BLaER1 treated with 17β-estradiol and CSF1 and Interleukin-3, amounts not matched to agents 10 nM and 100 nM (cell line): ENCODE data around the gene ASS1.
A peak's percentile ranks its signal among the peaks of the same experiment; 100 is the strongest.

Experiments
- H3K27ac ChIP-seq, 11 experiments: shearing (Covaris generic); formaldehyde crosslinking; 2 replicates each; pipeline ENCODE4 v1.8.1; 2022
- H3K27me3 ChIP-seq, 11 experiments: shearing (Covaris generic); formaldehyde crosslinking; 2 replicates each; pipeline ENCODE4 v1.8.1; 2022
- H3K36me3 ChIP-seq, 11 experiments: shearing (Covaris generic); formaldehyde crosslinking; 2 replicates each; pipeline ENCODE4 v1.8.1; 2022
- H3K4me1 ChIP-seq, 10 experiments: shearing (Covaris generic); formaldehyde crosslinking; 2 replicates each; pipeline ENCODE4 v1.8.1; 2022
- H3K4me2 ChIP-seq, 11 experiments: shearing (Covaris generic); formaldehyde crosslinking; 2 replicates each; pipeline ENCODE4 v1.8.1; 2022
- H3K4me3 ChIP-seq, 10 experiments: shearing (Covaris generic); formaldehyde crosslinking; 2 replicates each; pipeline ENCODE4 v1.8.1; 2022
- H3K9ac ChIP-seq, 11 experiments: shearing (Covaris generic); formaldehyde crosslinking; 2 replicates each; pipeline ENCODE4 v1.8.1; 2022
- H3K9me3 ChIP-seq, 11 experiments: shearing (Covaris generic); formaldehyde crosslinking; replicated peaks in 1 of 11; 2 replicates each; pipeline ENCODE4 v1.8.1; 2022
- H4K20me1 ChIP-seq, 11 experiments: shearing (Covaris generic); formaldehyde crosslinking; 2 replicates each; pipeline ENCODE4 v1.8.1; 2022
- Cebpa-rat ChIP-seq, 11 experiments: shearing (Covaris generic); IDR thresholded peaks; 2 replicates each; pipeline ENCODE4 v1.8.1; 2022

ASS1 gene

DNA sequence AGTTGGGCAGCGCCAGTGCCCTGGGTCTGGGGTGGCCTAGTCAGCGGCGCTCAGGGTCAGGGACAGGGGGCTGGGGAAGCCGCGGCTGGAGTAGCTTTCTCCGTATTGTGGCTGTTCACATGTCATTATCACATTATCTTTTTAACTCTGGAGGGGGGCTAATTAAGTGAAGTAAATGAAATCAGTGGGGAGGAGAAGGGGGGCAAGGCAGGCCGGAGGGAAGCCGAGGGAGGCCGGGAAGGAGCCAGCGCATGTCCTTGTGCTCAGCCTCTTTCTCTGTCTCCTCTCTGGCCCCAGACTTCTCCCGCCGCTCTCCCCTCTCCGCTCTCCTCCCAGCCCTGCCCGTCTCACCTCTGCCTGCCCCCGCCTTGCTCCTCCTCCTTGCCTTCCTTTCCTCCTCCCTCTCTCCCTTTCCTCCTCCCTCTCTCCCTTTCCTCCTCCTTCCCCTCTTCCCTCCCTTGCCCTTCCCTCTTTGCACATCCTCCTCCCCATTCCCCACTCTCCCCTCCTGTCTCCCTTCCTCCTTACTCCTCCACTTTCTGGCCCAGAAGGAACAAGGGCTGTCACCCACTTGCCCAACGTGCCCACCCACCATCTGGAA is 38.7 kb downstream of the ASS1 start:
- peaks cover 0 to 38% (median 32%) of the 10 kb centered on the region in 11 experiments; a peak in 21 of 22 replicates for H3K27me3 ChIP-seq
- no peak for TF ChIP-seq Cebpa-rat (IDR thresholded peaks at IDR 0.05)
- H3K27ac ChIP-seq, result no peak overlapping the region
- H3K4me3 ChIP-seq, result no peak overlapping the region
- no peak overlapping the region for H3K9ac ChIP-seq
- H3K4me2 ChIP-seq, result no peak overlapping the region
- peaks cover 12 to 65% (median 38%) of the 10 kb centered on the region in 11 experiments; a peak in 18 of 22 replicates for H3K36me3 ChIP-seq
- peaks cover 0 to 54% (median 0%) of the 10 kb centered on the region in 11 experiments; a peak in 11 of 22 replicates for H4K20me1 ChIP-seq
- no peaks in the 10 kb centered on the region for H3K9me3 ChIP-seq
- peaks cover 10 to 27% (median 18%) of the 10 kb centered on the region in 10 experiments for H3K4me1 ChIP-seq

DNA sequence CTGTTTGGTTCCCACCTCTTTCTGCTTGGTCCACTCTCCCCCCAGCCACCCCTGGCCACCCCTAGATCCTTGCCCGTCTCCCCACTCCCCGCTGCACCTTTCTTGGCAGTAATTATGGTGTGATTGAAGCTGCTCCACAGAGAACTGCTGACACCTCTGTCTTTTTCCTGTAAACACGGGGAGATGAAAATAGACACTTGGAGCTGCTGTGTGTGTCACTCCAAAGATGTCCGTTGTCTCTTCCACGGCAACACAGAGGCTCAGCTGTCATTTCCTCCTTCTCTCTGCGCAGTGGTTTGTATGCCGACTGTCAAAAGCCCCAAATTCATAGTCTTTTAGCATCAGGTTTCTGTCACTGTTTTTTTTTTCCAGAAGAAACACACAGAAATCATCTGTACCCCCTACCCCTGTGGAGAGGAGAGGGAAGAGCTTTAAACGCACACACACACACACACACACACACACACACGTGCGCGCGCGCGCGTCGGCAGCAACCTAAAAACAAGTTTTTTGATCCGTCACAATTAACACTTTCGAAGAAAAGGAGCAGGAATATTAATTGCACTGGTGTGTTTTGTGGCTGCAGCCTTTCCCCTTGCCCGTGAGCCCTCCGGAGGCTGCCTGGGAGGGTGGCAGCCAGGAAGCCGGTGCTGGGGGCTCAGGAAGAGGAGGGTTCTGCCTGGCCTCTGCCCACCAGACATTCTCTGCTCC is 39.8 kb downstream of the ASS1 start:
- no peak for TF ChIP-seq Cebpa-rat (IDR thresholded peaks at IDR 0.05)
- Histone ChIP-seq H3K27me3 (peaks cover 0 to 38% (median 32%) of the 10 kb centered on the region in 11 experiments; a peak in 21 of 22 replicates), H4K20me1 (peaks cover 0 to 54% (median 0%) of the 10 kb centered on the region in 11 experiments; a peak in 11 of 22 replicates), H3K27ac (no peak overlapping the region), H3K4me1 (peaks cover 10 to 27% (median 18%) of the 10 kb centered on the region in 10 experiments), H3K9me3 (no peaks in the 10 kb centered on the region), H3K4me2 (no peak overlapping the region), H3K36me3 (peaks cover 14 to 67% (median 40%) of the 10 kb centered on the region in 11 experiments), H3K9ac (no peak overlapping the region), H3K4me3 (no peak overlapping the region)

DNA sequence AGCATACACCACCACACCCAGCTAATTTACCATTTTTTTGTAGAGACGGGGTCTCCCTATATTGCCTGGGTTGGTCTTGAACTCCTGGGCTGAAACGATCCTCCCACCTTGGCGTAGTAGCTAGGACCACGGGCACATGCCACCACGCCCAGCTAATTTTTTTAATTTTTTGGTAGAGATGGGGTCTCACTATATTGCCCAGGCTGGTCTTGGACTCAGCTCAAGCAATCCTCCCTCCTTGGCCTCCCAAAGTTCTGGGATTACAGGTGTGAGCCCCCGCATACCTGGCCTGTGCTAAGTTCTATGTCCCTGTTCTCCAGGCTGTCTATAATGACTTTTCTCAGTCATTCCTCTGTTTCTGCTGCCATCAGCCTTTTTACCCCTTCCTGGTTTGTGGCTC is 41.3 kb downstream of the ASS1 start:
- Histone ChIP-seq H3K9me3 (no peaks in the 10 kb centered on the region), H3K27ac (no peak overlapping the region), H3K4me2 (peak overlapping the region in 3 of 11 experiments; percentile 37 to 59 (median 51); a peak in 5 of 22 replicates), H4K20me1 (peaks cover 0 to 43% (median 0%) of the 10 kb centered on the region in 11 experiments; a peak in 8 of 22 replicates), H3K27me3 (peaks cover 0 to 33% (median 30%) of the 10 kb centered on the region in 11 experiments; a peak in 21 of 22 replicates), H3K9ac (no peak overlapping the region; a peak in 1 of 22 replicates), H3K36me3 (peaks cover 13 to 67% (median 38%) of the 10 kb centered on the region in 11 experiments), H3K4me1 (peaks cover 10 to 27% (median 18%) of the 10 kb centered on the region in 10 experiments), H3K4me3 (no peak overlapping the region)
- no peak for TF ChIP-seq Cebpa-rat (IDR thresholded peaks at IDR 0.05)

DNA sequence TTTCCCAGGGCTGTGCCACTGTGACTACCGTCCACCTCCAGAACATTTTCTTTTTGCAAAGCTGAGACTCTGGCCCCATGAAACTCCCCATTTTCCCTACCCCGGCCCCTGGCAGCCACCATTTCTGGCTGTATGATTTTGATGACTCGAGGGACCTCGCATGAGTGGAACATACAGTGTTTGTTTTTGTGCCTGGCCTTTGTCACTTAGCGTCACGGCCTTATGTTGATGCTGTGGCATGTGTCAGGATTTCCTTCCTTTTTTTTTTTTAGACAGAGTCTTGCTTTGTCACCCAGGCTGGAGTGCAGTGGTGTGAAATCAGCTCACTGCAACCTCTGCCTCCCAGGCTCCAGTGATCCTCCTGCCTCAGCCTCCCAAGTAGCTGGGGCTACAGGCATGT is 42.7 kb downstream of the ASS1 start:
- Histone ChIP-seq H3K4me2 (peak overlapping the region; percentile 22 to 59 (median 37); a peak in 18 of 22 replicates), H3K27ac (peak overlapping the region in 3 of 11 experiments; percentile 39 to 45 (median 41); a peak in 4 of 22 replicates), H3K36me3 (peaks cover 27 to 68% (median 46%) of the 10 kb centered on the region in 11 experiments), H3K4me1 (peaks cover 10 to 27% (median 18%) of the 10 kb centered on the region in 10 experiments), H3K9me3 (no peaks in the 10 kb centered on the region), H4K20me1 (peaks cover 0 to 29% (median 0%) of the 10 kb centered on the region in 11 experiments; a peak in 5 of 22 replicates), H3K4me3 (no peak overlapping the region), H3K27me3 (peaks cover 0 to 19% (median 17%) of the 10 kb centered on the region in 11 experiments; a peak in 20 of 22 replicates), H3K9ac (no peak overlapping the region)
- no peak for TF ChIP-seq Cebpa-rat (IDR thresholded peaks at IDR 0.05)

DNA sequence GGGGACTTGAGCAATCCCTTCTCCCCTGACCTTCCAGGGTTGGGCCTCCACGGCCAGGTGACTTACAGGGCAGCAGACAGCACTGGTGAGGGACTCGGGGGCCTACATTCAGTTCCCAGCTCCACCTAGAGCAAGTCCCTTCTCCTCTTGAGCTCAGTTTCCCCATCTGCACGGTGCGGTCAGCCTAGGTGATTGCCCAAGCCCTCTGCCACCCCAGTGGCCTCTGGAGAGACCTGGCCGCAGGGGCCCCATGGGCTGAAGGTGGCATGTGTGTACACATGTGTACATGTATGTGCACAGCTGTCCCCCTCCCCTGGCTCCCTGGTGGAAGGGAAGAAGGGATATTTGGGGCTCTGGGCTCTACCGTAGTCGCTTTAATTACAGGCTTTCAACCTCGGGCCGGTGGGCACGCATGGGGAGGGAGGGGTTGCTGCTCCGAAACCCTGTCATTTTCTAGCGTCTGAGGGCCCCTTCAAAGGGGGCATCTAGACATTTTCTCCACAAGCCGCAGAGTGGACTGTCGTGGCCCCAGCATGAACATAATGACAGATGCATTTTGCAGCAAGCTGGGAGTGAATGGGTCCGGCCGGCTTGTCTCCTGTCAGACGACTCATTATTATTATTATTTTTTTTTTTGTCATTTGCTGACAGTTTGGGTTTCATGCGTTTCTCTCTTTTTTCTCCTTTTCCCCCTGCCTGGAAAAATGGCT is 44.0 kb downstream of the ASS1 start:
- Histone ChIP-seq H3K36me3 (peaks cover 40 to 81% (median 59%) of the 10 kb centered on the region in 11 experiments), H4K20me1 (peaks cover 0 to 20% (median 0%) of the 10 kb centered on the region in 11 experiments; a peak in 4 of 22 replicates), H3K9me3 (peaks cover 3 to 13% (median 6%) of the 10 kb centered on the region in 11 experiments; a peak in 20 of 22 replicates), H3K4me3 (no peak overlapping the region), H3K4me2 (no peak overlapping the region), H3K9ac (no peak overlapping the region), H3K27ac (no peak overlapping the region), H3K4me1 (peaks cover 10 to 27% (median 18%) of the 10 kb centered on the region in 10 experiments), H3K27me3 (peaks cover 0 to 6% (median 4%) of the 10 kb centered on the region in 11 experiments; a peak in 15 of 22 replicates)
- no peak for TF ChIP-seq Cebpa-rat (IDR thresholded peaks at IDR 0.05)

DNA sequence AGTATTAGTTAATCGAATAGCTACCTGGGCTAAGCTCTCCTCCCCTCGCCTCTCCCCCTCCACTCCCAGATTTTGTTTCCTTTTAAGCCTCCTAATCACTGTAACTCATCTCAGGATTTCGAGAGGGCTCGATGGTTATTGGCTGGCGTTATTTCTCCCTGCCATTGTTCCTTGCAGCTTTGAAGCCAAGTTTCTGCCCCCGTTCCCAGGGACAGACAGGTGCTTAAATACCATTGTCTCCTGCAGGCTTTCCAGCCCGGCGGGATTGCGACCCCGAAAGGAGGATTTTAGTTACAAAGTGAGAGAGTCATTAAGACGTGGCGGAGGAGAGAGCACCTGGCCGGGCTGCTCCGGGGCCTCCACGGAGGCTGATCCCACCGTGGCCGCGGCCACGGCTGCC is 46.2 kb downstream of the ASS1 start:
- peaks cover 22 to 35% (median 27%) of the 10 kb centered on the region in 11 experiments for H3K9me3 ChIP-seq
- H3K27ac ChIP-seq, result no peak overlapping the region
- no peak overlapping the region for H3K4me2 ChIP-seq
- H3K36me3 ChIP-seq, result peaks cover 60 to 84% (median 66%) of the 10 kb centered on the region in 11 experiments
- peaks cover 10 to 24% (median 18%) of the 10 kb centered on the region in 10 experiments for H3K4me1 ChIP-seq
- H3K4me3 ChIP-seq, result no peak overlapping the region
- peaks cover 0 to 8% (median 0%) of the 10 kb centered on the region in 11 experiments; a peak in 2 of 22 replicates for H4K20me1 ChIP-seq
- no peaks in the 10 kb centered on the region for H3K27me3 ChIP-seq
- TF ChIP-seq Cebpa-rat (IDR thresholded peaks at IDR 0.05), result no peak
- H3K9ac ChIP-seq, result no peak overlapping the region

DNA sequence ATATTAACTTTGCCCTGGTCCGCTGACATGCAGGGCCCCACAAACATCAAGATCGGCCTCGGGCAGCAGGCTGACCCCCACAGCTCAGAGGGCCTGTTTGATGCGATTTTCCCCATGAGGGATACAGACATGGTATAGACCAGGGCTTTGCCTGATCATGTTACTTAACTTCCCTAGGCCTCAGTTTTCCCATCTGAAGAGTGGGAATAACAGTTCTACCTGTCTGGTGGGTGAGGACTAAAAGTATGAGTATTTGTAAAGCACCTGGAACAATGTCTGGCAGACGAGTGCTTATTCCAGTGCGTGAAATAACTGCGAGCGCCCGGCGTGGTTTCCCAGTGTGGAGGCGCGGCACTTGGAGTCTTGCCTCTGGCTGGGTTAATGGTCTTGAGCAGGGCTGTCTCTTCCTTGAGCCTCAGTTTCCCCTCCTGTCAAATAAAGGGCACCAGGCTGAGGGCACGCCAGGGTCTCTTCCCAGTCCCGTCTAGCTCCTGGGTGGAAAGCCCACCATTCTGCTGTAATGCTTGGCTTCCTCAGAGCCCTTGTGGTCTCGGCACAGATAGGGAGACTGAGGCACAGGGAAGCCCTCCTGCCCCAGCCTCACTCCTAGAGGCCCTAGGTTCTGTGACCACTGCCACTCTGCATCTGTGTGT is 47.2 kb downstream of the ASS1 start:
- Histone ChIP-seq H3K9me3 (peaks cover 22 to 35% (median 27%) of the 10 kb centered on the region in 11 experiments), H3K36me3 (peaks cover 63 to 86% (median 72%) of the 10 kb centered on the region in 11 experiments), H3K9ac (no peak overlapping the region), H3K4me3 (no peak overlapping the region), H3K4me1 (peaks cover 9 to 23% (median 17%) of the 10 kb centered on the region in 10 experiments), H3K27ac (no peak overlapping the region), H3K4me2 (no peak overlapping the region), H4K20me1 (peaks cover 0 to 6% (median 0%) of the 10 kb centered on the region in 11 experiments; a peak in 3 of 22 replicates), H3K27me3 (no peaks in the 10 kb centered on the region)
- TF ChIP-seq Cebpa-rat (IDR thresholded peaks at IDR 0.05), result no peak

DNA sequence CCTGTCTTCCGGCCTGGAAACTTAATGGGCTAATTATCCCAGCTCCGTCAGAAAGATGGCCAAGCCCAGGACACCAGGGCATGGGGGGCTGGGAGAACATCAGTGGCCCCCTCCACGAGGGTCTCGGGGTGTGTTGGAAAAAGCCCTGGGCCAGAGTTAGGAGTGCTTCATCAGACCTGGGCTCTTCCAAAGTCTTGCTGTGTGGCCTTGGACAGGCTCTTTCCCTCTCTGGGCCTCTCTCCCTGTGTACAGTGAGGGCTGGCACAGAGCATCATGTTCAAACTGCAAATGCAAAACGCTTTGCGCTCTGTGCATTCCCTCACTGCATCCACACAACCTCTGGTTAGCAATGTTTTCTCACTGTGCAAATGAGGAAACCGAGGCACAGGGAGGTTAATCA is 48.3 kb downstream of the ASS1 start:
- H3K27ac ChIP-seq, result no peak overlapping the region
- peaks cover 0 to 5% (median 0%) of the 10 kb centered on the region in 11 experiments; a peak in 4 of 22 replicates for H4K20me1 ChIP-seq
- no peak overlapping the region for H3K4me3 ChIP-seq
- peaks cover 63 to 94% (median 72%) of the 10 kb centered on the region in 11 experiments for H3K36me3 ChIP-seq
- H3K27me3 ChIP-seq, result no peaks in the 10 kb centered on the region
- H3K4me2 ChIP-seq, result no peak overlapping the region
- no peak overlapping the region for H3K9ac ChIP-seq
- peaks cover 22 to 35% (median 27%) of the 10 kb centered on the region in 11 experiments for H3K9me3 ChIP-seq
- H3K4me1 ChIP-seq, result peaks cover 0 to 18% (median 10%) of the 10 kb centered on the region in 10 experiments; a peak in 15 of 20 replicates
- TF ChIP-seq Cebpa-rat (IDR thresholded peaks at IDR 0.05), result no peak
